Gastrocnemius medialis (tissue), 4 donors: Measurements from ENCODE around the gene CNST.

ENCODE experiments used
- CTCF ChIP-seq, 5 experiments: fragments of 450-650 bp in 3 of 5; fragments of 200-600 bp in 2 of 5; sonication (generic) in 2 of 5; IDR thresholded peaks in 4 of 5; conservative IDR thresholded peaks in 1 of 5; 1 replicate in 4 of 5; 2 replicates in 1 of 5; pipeline ENCODE4 v1.5.1; 2016 to 2019; ENCODE audit warnings: antibody characterized with exemption in 5 of 5, mild to moderate bottlenecking in 3 of 5, moderate library complexity in 3 of 5
- POLR2A ChIP-seq, 2 donors: fragments of 450-650 bp; IDR thresholded peaks; one replicate each; pipeline ENCODE4 v1.6.1; 2017; ENCODE audit warnings: antibody characterized with exemption in 2 of 2, mild to moderate bottlenecking in 2 of 2, moderate library complexity in 2 of 2

- no peak for TF ChIP-seq CTCF (IDR thresholded peaks at IDR 0.05 in 4 of 5, conservative IDR thresholded peaks at IDR 0.05 in 1 of 5)
- no peak for TF ChIP-seq POLR2A (IDR thresholded peaks at IDR 0.05)
These were observed 128.9 kb downstream of the CNST start for GRCh38 chr1:246695136-246695535.
